Neutrophil (primary cell): Measurements from ENCODE around the gene CFAP54.

ENCODE experiments used
- H3K27ac ChIP-seq: fragments of 200-600 bp; sonication (generic); 2 replicates; pipeline ENCODE4 v1.5.1; 2016; ENCODE audit warnings: mild to moderate bottlenecking, moderate library complexity
- H3K27me3 ChIP-seq: fragments of 200-600 bp; sonication (generic); 2 replicates; pipeline ENCODE4 v1.6.0; 2016; ENCODE audit warnings: mild to moderate bottlenecking
- H3K36me3 ChIP-seq: fragments of 200-600 bp; sonication (generic); 2 replicates; pipeline ENCODE4 v1.5.1; 2017
- H3K4me1 ChIP-seq, 2 experiments: fragments of 200-600 bp in 1 of 2; sonication (generic) in 1 of 2; 1 replicate in 1 of 2; 2 replicates in 1 of 2; pipeline versions ENCODE4 v1.5.1 to v1.6.1; 2013 to 2016; ENCODE audit warnings: low read depth in 1 of 2, low read length in 1 of 2, mild to moderate bottlenecking in 1 of 2, moderate library complexity in 1 of 2; ENCODE audit not compliant: control insufficient read depth in 1 of 2, insufficient read depth in 1 of 2
- H3K4me3 ChIP-seq, 2 experiments: fragments of 200-600 bp in 1 of 2; sonication (generic) in 1 of 2; 1 replicate in 1 of 2; 2 replicates in 1 of 2; pipeline ENCODE4 v1.5.1; 2013 to 2016; ENCODE audit warnings: low read depth in 1 of 2, low read length in 1 of 2, mild to moderate bottlenecking in 1 of 2, moderate library complexity in 1 of 2
- H3K9me3 ChIP-seq: fragments of 200-600 bp; sonication (generic); 2 replicates; pipeline ENCODE4 v1.5.1; 2016
- TF ChIP-seq, protein P1 (sequence below): fragments of 200-600 bp; sonication (generic); IDR thresholded peaks from 2 replicates; pipeline ENCODE4 v1.5.1; 2016; ENCODE audit warnings: antibody characterized with exemption

The CFAP54 gene

DNA sequence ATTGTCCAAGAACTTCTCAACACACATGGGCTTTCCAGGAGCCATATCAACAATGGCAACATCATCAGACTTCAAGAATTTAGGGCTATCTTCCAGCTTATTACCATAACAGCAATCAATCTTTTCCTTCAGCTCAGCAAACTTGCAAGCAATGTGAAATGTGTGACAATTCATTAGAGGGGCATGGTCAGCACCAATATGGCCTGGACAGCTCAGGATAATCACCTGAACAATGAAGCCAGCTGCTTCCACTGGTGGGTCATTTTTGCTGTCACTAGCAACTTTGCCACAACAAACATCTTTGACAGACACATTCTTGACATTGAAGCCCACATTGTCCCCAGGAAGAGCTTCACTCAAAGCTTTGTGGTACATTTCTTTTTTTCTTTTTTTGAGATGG lies 411.8 kb downstream of the CFAP54 start:
- peaks cover 38% of the 10 kb centered on the region for H3K27me3 ChIP-seq

DNA sequence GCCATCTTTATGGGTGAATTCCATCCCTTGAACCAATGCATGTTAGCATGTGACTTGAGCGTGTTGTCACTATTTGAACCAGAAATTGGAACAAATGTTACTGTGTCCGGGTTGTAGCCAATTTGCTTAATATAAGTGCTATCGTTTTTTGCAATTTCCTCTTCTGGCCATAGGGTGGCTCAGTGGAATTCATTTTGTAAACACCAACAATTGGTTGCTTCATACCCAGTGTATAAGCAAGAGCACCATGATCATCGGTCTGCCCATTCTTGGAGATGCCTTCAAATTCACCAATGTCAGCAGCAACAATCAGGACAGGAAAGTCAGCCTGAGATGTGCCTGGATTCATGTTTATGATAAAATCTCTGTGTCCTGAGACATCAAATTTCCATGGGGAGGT lies 412.7 kb downstream of the CFAP54 start:
- Histone ChIP-seq H3K4me1 (peaks cover 6% of the 10 kb centered on the region in 2 experiments), H3K27ac (no peak overlapping the region), H3K27me3 (peaks cover 38% of the 10 kb centered on the region), H3K36me3 (no peaks in the 10 kb centered on the region), H3K4me3 (no peak overlapping the region), H3K9me3 (no peaks in the 10 kb centered on the region)
- TF ChIP-seq, protein P1, sequence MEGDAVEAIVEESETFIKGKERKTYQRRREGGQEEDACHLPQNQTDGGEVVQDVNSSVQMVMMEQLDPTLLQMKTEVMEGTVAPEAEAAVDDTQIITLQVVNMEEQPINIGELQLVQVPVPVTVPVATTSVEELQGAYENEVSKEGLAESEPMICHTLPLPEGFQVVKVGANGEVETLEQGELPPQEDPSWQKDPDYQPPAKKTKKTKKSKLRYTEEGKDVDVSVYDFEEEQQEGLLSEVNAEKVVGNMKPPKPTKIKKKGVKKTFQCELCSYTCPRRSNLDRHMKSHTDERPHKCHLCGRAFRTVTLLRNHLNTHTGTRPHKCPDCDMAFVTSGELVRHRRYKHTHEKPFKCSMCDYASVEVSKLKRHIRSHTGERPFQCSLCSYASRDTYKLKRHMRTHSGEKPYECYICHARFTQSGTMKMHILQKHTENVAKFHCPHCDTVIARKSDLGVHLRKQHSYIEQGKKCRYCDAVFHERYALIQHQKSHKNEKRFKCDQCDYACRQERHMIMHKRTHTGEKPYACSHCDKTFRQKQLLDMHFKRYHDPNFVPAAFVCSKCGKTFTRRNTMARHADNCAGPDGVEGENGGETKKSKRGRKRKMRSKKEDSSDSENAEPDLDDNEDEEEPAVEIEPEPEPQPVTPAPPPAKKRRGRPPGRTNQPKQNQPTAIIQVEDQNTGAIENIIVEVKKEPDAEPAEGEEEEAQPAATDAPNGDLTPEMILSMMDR = no peak

More for the DNA sequence above, 411.8 kb downstream of the CFAP54 start:
- Histone ChIP-seq H3K9me3 (no peaks in the 10 kb centered on the region), H3K4me3 (no peak overlapping the region), H3K36me3 (no peaks in the 10 kb centered on the region), H3K4me1 (peaks cover 0 to 2% of the 10 kb centered on the region in 2 experiments), H3K27ac (no peak overlapping the region)
- TF ChIP-seq, protein P1 = no peak

DNA sequence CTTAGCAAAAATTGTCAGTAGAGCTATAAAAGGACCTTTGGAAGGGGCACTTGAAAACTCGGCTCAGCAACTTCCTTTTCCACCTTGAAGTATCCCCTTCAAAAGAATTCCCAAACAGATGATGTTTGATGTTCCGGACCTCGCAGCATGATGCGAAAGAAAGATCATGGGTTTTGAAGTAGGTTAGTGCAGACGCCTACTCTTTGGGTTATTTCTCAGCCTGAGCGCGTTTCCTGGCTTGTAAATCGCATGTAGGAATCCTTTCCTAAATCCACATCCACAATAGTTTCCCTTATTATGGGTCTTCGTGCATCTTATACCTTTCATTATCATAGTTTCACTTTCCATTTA lies 417.1 kb downstream of the CFAP54 start:
- H3K4me1 ChIP-seq = peaks cover 37 to 47% of the 10 kb centered on the region in 2 experiments

DNA sequence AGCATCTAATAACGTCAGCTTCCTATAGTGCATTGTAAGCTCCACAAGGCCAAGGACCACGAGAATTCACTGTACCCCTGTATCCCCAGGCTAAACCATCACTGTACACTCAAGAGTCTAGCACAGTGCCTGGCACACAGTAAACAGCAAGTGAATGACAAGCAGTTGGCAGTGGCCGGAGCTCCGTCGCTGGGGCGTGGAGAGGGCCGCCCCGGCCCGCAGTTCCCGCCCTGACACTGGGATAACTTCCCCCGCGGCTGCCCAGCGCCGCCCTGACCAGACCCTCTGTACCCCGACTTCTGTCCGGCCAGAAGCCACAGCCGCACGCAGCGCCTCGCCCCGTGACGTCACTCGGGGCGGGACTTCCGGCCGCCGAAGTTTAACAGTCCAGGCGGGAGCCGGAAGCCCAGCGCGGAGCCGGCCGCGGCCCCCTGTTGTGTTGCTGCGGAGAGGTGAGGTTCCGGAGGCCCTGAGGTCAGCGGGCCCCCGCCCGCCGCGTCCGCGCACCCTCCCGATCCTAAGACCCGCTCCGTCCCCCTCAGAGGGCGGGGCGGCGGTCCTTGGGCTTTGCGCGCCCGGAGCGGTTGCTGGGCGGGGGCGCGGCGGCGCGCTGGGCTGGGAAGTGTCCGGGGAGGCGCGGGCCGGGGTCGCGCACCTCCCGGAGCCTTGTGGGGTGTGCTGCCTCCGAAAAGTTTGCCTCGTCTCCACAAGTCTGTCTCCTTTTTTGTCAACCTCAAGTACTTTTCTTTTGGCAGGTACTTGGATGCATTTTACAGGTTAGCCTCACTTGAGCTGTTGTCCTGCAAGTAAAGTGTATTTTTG lies 417.7 kb downstream of the CFAP54 start, which contains the start of gene NEDD1:
Gene NEDD1, plus strand, starts transcription at position 409 of the 822 bp plus-strand sequence. CDS start 2,503 bp downstream, outside the sequence.
- H3K27me3 ChIP-seq = peaks cover 23% of the 10 kb centered on the region
- no peaks in the 10 kb centered on the region for H3K9me3 ChIP-seq
- peaks cover 37 to 50% of the 10 kb centered on the region in 2 experiments for H3K4me1 ChIP-seq
- TF ChIP-seq, protein P1 = peak; percentile 21
- peak within 1 kb of the TSS; percentile 83 for H3K27ac ChIP-seq
- H3K36me3 ChIP-seq = no peaks in the 10 kb centered on the region
- peak within 1 kb of the TSS; percentile 89 to 93 for H3K4me3 ChIP-seq

More for the DNA sequence above, 417.1 kb downstream of the CFAP54 start:
- Histone ChIP-seq H3K36me3 (no peaks in the 10 kb centered on the region), H3K9me3 (no peaks in the 10 kb centered on the region), H3K27me3 (peaks cover 23% of the 10 kb centered on the region), H3K4me3 (peak overlapping the region; percentile 89 to 93), H3K27ac (peak overlapping the region; percentile 83)
- TF ChIP-seq, protein P1 = no peak

DNA sequence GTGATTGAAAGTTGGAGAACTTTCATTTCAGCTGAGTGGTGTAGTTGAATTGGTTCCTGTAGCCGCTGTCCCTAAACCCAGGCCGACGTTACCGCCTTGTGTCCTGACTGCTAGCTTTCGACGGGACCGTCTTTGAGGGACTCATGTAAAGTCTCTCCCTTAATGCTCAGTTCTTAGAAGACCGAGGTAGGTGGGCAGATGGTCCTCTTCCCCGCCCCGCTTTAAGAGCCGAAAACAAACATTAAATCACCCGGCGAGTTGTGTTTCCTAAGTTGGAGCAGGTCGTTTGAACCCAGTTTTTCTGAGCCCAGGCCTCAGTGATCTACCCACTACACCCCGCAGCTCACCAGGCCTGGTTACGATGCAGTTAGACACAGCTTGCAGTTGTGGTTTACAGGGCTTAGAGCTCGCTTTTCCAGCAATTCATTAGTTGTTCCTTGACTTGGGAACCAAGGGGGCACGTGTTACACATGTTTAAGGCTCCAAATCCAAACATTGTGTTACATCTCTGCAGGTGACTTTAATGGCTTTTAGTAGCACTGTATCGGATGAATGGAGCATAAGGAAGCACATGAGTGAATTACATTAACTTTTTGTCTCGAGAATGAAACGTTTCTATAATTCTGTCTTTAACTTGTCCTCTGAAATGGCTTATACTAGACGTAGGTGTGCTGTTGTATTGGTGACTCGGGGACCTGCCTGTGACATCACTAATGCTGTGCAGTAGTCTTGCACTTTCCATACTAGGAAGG lies 418.5 kb downstream of the CFAP54 start:
- Histone ChIP-seq H3K36me3 (no peaks in the 10 kb centered on the region), H3K4me1 (peaks cover 37 to 50% of the 10 kb centered on the region in 2 experiments), H3K4me3 (peak overlapping the region; percentile 89 to 93), H3K27ac (peak overlapping the region; percentile 83), H3K9me3 (no peaks in the 10 kb centered on the region), H3K27me3 (peaks cover 23% of the 10 kb centered on the region)
- TF ChIP-seq, protein P1 = no peak
